GM12878 (cell line): ENCODE measurements around the gene GLB1L. TPM values are rescaled to one million over a fixed set of nuclear protein-coding genes. Genes with fewer than 3 reads are reported as not detected.

ENCODE experiments used
- ATAC-seq: fragments of 200-7000 bp; cut with Tn5 transposase; 3 replicates; pipeline ENCODE4 v1.9.1; 2020; ENCODE audit warnings: mild to moderate bottlenecking, moderate library complexity
- BruUV-seq: library from RNA; stranded (reverse); fragments of 400-500 nt; replicated peaks from 2 replicates; lab custom pipeline; 2021; lab: Mats Ljungman, UMichigan
- CTCF ChIA-PET: fragments of 300-600 bp; sonication (Branson Sonifier 250); formaldehyde crosslinking; extraction: SDS; loops from one replicate; lab custom pipeline; 2021; ENCODE audit warnings: inconsistent platforms; lab: Yijun Ruan, JAX
- POLR2A ChIA-PET: fragments of 350-600 bp; formaldehyde crosslinking; extraction: SDS; loops from one replicate; lab custom pipeline; 2021; ENCODE audit warnings: inconsistent platforms; lab: Charles Lee
- RAD21 ChIA-PET: fragments of 300-600 bp; sonication (Branson Sonifier 250); formaldehyde crosslinking; loops from one replicate; lab custom pipeline; 2023; ENCODE audit warnings: antibody characterized with exemption; ENCODE audit not compliant: unreplicated experiment; lab: Charles Lee
- SMC1A ChIA-PET: fragments of 300-600 bp; sonication (Branson Sonifier 250); formaldehyde crosslinking; loops from one replicate; lab custom pipeline; 2023; ENCODE audit not compliant: unreplicated experiment, uncharacterized antibody; lab: Charles Lee
- DNase-seq: peaks from one replicate; pipeline ENCODE4 v3.0.0-alpha.2; 2011; ENCODE audit warnings: low read depth, low spot score
- FAIRE-seq: peaks from 3 replicates; lab custom pipeline; 2011; peaks lifted over from hg19 to GRCh38; lab: Jason Lieb, UNC
- H2AFZ ChIP-seq: 2 replicates; pipeline ENCODE4 v1.6.0; 2011; ENCODE audit warnings: low read depth, low read length, control low read depth; ENCODE audit not compliant: control insufficient read depth
- H3K27ac ChIP-seq: 2 replicates; pipeline ENCODE4 v1.5.1; 2011; ENCODE audit warnings: control low read depth; ENCODE audit not compliant: control insufficient read depth, insufficient read depth
- H3K27me3 ChIP-seq, 2 experiments: replicated peaks in 1 of 2; 2 replicates each; pipeline versions ENCODE4 v1.6.0 to v1.6.1; 2011; ENCODE audit warnings: low read length in 1 of 2; ENCODE audit not compliant: control insufficient read depth in 2 of 2, insufficient read depth in 2 of 2
- H3K36me3 ChIP-seq, 2 experiments: 2 replicates each; pipeline ENCODE4 v1.5.1; 2011; ENCODE audit warnings: low read length in 1 of 2; ENCODE audit not compliant: control insufficient read depth in 2 of 2, insufficient read depth in 2 of 2
- H3K4me1 ChIP-seq: 2 replicates; pipeline ENCODE4 v1.6.1; 2011; ENCODE audit warnings: mild to moderate bottlenecking, low read length, moderate library complexity, mixed read lengths; ENCODE audit not compliant: control insufficient read depth, insufficient read depth
- H3K4me2 ChIP-seq: 2 replicates; pipeline ENCODE4 v1.6.0; 2011; ENCODE audit warnings: control low read depth; ENCODE audit not compliant: control insufficient read depth, insufficient read depth
- H3K4me3 ChIP-seq: fragments of 200-600 bp; sonication (generic); 2 replicates; pipeline ENCODE4 v1.5.1; 2016
- H3K79me2 ChIP-seq: 2 replicates; pipeline ENCODE4 v1.6.0; 2011; ENCODE audit warnings: low read length; ENCODE audit not compliant: control insufficient read depth, insufficient read depth
- H3K9ac ChIP-seq: 2 replicates; pipeline ENCODE4 v1.8.0; 2011; ENCODE audit warnings: low read length, control low read depth, mixed read lengths; ENCODE audit not compliant: control insufficient read depth, insufficient read depth
- H3K9me3 ChIP-seq: replicated peaks from 3 replicates; pipeline ENCODE4 v1.5.1; 2011; ENCODE audit warnings: mild to moderate bottlenecking, low read length; ENCODE audit not compliant: control insufficient read depth, insufficient read depth
- H4K20me1 ChIP-seq: 2 replicates; pipeline ENCODE4 v1.6.0; 2011; ENCODE audit not compliant: control insufficient read depth, insufficient read depth
- BCLAF1 ChIP-seq: fragments of 450-650 bp; IDR thresholded peaks from 2 replicates; pipeline ENCODE4 v1.6.1; 2017; ENCODE audit warnings: antibody characterized with exemption, mild to moderate bottlenecking, moderate library complexity
- BMI1 ChIP-seq: fragments of 450-650 bp; IDR thresholded peaks from 2 replicates; pipeline ENCODE4 v1.6.1; 2016; ENCODE audit warnings: mild to moderate bottlenecking, moderate library complexity, borderline replicate concordance
- CREM ChIP-seq: IDR thresholded peaks from 2 replicates; pipeline ENCODE4 v1.6.1; 2014; ENCODE audit warnings: antibody characterized with exemption, low read depth
- FOXK2 ChIP-seq: fragments of 450-650 bp; IDR thresholded peaks from 2 replicates; pipeline ENCODE4 v1.6.1; 2017; ENCODE audit warnings: mild to moderate bottlenecking, moderate library complexity
- JUNB ChIP-seq: IDR thresholded peaks from 2 replicates; pipeline ENCODE4 v1.6.1; 2016; ENCODE audit warnings: antibody characterized with exemption, mild to moderate bottlenecking
- POLR2A ChIP-seq: IDR thresholded peaks from 2 replicates; pipeline ENCODE4 v1.6.1; 2011; ENCODE audit warnings: low read depth, mild to moderate bottlenecking, low read length
- RB1 ChIP-seq: fragments of 450-650 bp; formaldehyde crosslinking; IDR thresholded peaks from 2 replicates; pipeline ENCODE4 v1.6.1; 2017; ENCODE audit warnings: mild to moderate bottlenecking, borderline replicate concordance
- RBBP5 ChIP-seq: fragments of 200-600 bp; sonication (generic); conservative IDR thresholded peaks from 2 replicates; pipeline ENCODE4 v1.6.1; 2016
- SMARCA5 ChIP-seq: fragments of 450-650 bp; IDR thresholded peaks from 2 replicates; pipeline ENCODE4 v1.6.1; 2017; ENCODE audit warnings: mild to moderate bottlenecking
- SUPT20H ChIP-seq: IDR thresholded peaks from 2 replicates; pipeline ENCODE4 v1.6.1; 2011; ENCODE audit warnings: low read depth, mild to moderate bottlenecking, low read length, moderate library complexity, borderline replicate concordance; ENCODE audit not compliant: control insufficient read depth
- TARDBP ChIP-seq: IDR thresholded peaks from 2 replicates; pipeline ENCODE4 v1.6.1; 2016; ENCODE audit warnings: borderline replicate concordance
- ZBED1 ChIP-seq: IDR thresholded peaks from 2 replicates; pipeline ENCODE4 v1.6.1; 2016; ENCODE audit warnings: borderline replicate concordance
- ZBTB33 ChIP-seq: fragments of 450-650 bp; IDR thresholded peaks from 2 replicates; pipeline ENCODE4 v1.6.1; 2017; ENCODE audit warnings: mild to moderate bottlenecking
- ZNF622 ChIP-seq: fragments of 450-650 bp; IDR thresholded peaks from 2 replicates; pipeline ENCODE4 v1.6.1; 2017; ENCODE audit warnings: mild to moderate bottlenecking, inconsistent platforms
- WGBS: methylation state at CpG from one replicate; pipeline ENCODE4 v1.1.6; 2016; ENCODE audit warnings: low lambda C conversion rate; ENCODE audit not compliant: insufficient replicate concordance, insufficient coverage; ENCODE audit errors: missing lambda C conversion rate; 5-methylcytosine and 5-hydroxymethylcytosine counted together
- in situ Hi-C: fragments of 300-500 bp; cut with MboI; formaldehyde crosslinking; loops from 9 replicates; pipeline ENCODE4 v1.14.3; 2018; ENCODE audit warnings: mixed read lengths
- intact Hi-C: fragments of 100-400 bp; cut with micrococcal nuclease; formaldehyde crosslinking; loops from one replicate; pipeline ENCODE4 v1.14.2; 2022; ENCODE audit not compliant: unreplicated experiment
- polyA plus RNA-seq, 11 experiments: library from polyadenylated mRNA; depleted of rRNA in 4 of 11; unstranded in 6 of 11; stranded (reverse) in 5 of 11; fragments of >200 nt; fragmentation: Nextera tagmentation in 4 of 11; fragmentation: Illumina TruSeq in 1 of 11; extraction: Ambion mirVana in 4 of 11; extraction: Trizol in 1 of 11; gene quantifications; 1 replicate in 1 of 11; 2 replicates in 10 of 11; pipeline versions ENCODE4 v1.2.1 to v1.2.3, GENCODE V29; 2011 to 2016; ENCODE audit warnings: inconsistent platforms in 2 of 11, missing spikeins in 2 of 11, low read depth in 1 of 11
- total RNA-seq, 4 experiments: library from RNA; depleted of rRNA in 3 of 4; stranded (reverse); fragments of >200 nt in 3 of 4; fragmentation: Illumina TruSeq in 1 of 4; extraction: Trizol in 1 of 4; gene quantifications; 2 replicates each; pipeline versions ENCODE4 v1.2.1 to v1.2.3, GENCODE V29; 2013 to 2021
- TF ChIP-seq, protein P1 (sequence below), 3 experiments: IDR thresholded peaks in 2 of 3; conservative IDR thresholded peaks in 1 of 3; 2 replicates each; pipeline ENCODE4 v1.5.1; 2011; ENCODE audit warnings: low read depth in 3 of 3, low read length in 3 of 3, mild to moderate bottlenecking in 3 of 3, control low read depth in 2 of 3, moderate library complexity in 2 of 3, inconsistent platforms in 1 of 3, mixed read lengths in 1 of 3; ENCODE audit not compliant: control insufficient read depth in 2 of 3, insufficient read depth in 1 of 3; ENCODE audit errors: extremely low read depth in 1 of 3

Gene GLB1L
- total and polyA plus RNA-seq, 10 of the 15 experiments (the other 5 are each of a cell fraction or from before 2014, with no cell fraction given), result 0.29 to 4.6 (median 2.7) TPM

DNA sequence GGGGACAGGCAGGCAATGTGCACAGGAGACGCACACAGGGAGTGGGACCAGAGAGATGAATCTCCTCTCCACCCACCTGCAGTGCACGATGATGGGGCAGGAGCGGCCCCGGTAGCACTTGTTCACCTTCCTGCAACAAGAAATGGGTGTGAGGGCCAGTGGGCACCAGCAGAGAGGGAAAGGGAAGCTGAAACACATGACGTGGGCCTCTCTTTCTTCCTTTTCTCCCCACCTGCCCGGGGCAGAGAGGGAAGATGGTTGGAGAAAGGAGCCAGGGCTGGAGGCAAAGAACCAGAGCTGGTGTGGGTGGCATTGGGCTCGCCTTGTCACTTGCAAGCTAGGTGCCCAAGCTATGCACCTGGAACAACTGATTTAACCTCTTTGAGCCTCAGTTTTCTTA lies 46.1 kb upstream of the GLB1L start (continued):
- TF ChIP-seq ZNF622, result no peak
- TF ChIP-seq CREM, result no peak
- no peak for TF ChIP-seq BCLAF1
- TF ChIP-seq, all 136 proteins: peak for 0

DNA sequence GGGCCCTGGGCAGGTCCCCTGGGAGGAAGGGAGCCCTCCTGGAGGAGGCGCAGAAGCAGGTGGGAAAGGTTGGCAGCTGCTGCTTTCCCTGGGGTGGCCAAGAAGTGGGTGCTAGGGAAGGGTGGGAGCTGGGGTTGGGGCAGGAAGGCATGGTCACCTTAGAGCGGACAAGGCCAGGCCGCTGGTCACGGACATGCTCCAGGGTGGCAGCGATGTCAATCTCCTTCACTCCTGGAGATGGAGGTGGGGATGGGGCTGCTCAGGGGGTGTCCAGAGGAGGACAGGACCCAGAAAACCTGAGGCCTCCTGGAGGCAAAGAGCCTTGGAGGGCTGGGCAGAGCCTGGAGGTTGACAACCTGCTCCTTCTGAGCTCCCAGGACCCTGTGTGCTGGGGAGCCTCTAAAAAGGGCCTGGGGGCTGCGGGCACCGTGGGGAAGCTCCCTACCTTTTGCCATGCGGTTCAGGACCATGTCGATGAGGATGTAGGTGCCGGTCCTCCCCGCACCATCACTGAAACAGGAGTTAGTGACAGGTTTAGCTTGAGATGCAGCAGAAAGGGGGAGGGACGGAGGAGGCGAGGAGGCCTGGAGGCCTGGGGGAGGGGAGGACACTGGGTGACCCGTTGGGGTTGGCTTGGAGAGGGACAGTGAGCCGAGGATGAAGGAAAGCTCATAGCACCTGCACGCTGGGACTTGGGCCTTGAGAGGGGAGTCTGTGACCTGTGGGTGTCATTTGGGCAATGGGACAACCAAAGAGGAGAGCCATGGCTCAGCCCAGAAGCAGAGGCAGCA lies 45.3 kb upstream of the GLB1L start:
- H2AFZ ChIP-seq, result no peak overlapping the region
- H3K79me2 ChIP-seq, result no peaks in the 10 kb centered on the region
- intact Hi-C loops (no loop called here), in situ Hi-C loops (no loop called here)
- POLR2A ChIA-PET, result interaction anchor here (1.1 to 1.3 kb wide), 2 partner anchors 38 to 42 kb away, joined by 3 to 4 read pairs; partner anchors contain the start of gene TUBA4B
- RAD21 ChIA-PET, result interaction anchor here (6.5 kb wide), 1 partner anchor 12 kb away, joined by 78 read pairs; the partner anchor contains the start of gene DNAJB2
- TF ChIP-seq FOXK2 (no peak), JUNB (no peak), BMI1 (no peak), RB1 (no peak), RBBP5 (no peak), SUPT20H (no peak), POLR2A (no peak), SMARCA5 (no peak), ZBTB33 (no peak), ZBED1 (no peak), TARDBP (no peak)
- TF ChIP-seq, protein P1, sequence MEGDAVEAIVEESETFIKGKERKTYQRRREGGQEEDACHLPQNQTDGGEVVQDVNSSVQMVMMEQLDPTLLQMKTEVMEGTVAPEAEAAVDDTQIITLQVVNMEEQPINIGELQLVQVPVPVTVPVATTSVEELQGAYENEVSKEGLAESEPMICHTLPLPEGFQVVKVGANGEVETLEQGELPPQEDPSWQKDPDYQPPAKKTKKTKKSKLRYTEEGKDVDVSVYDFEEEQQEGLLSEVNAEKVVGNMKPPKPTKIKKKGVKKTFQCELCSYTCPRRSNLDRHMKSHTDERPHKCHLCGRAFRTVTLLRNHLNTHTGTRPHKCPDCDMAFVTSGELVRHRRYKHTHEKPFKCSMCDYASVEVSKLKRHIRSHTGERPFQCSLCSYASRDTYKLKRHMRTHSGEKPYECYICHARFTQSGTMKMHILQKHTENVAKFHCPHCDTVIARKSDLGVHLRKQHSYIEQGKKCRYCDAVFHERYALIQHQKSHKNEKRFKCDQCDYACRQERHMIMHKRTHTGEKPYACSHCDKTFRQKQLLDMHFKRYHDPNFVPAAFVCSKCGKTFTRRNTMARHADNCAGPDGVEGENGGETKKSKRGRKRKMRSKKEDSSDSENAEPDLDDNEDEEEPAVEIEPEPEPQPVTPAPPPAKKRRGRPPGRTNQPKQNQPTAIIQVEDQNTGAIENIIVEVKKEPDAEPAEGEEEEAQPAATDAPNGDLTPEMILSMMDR (IDR thresholded peaks at IDR 0.05 in 2 of 3, conservative IDR thresholded peaks at IDR 0.05 in 1 of 3; ENCODE audit: control insufficient read depth in 2 of 3, extremely low read depth in 1 of 3, insufficient read depth in 1 of 3, low read depth in 3 of 3, low read length in 3 of 3), result no peak
- no peak overlapping the region for H3K4me2 ChIP-seq
- H3K9ac ChIP-seq, result no peak overlapping the region
- no peak overlapping the region for H3K4me3 ChIP-seq
- DNase-seq, result no peak
- H3K36me3 ChIP-seq, result no peaks in the 10 kb centered on the region
- CTCF ChIA-PET, result interaction anchor here (1.3 to 6.7 kb wide), 2 partner anchors 12 to 119 kb away, joined by 5 to 257 read pairs; partner anchors contain the start of gene DNAJB2
- no peak for ATAC-seq
- WGBS, result 47% methylated on average over 16 of the region's 16 CpGs
- peaks cover 0 to 3% of the 10 kb centered on the region in 2 experiments; a peak in 2 of 4 replicates for H3K27me3 ChIP-seq
- no TSS peak for BruUV-seq
- no peak overlapping the region for H3K27ac ChIP-seq
- H3K9me3 ChIP-seq, result no peaks in the 10 kb centered on the region
- SMC1A ChIA-PET, result interaction anchor here (0.9 to 6.0 kb wide), 2 partner anchors 11 to 140 kb away, joined by 3 to 96 read pairs; partner anchors contain the start of gene DNAJB2
- FAIRE-seq, result no peak
- peaks cover 8% of the 10 kb centered on the region for H3K4me1 ChIP-seq
- H4K20me1 ChIP-seq, result no peaks in the 10 kb centered on the region
